Chondrocyte (in vitro differentiated cells): ENCODE data around the gene TMEM120B. TPM values are rescaled to one million over a fixed set of nuclear protein-coding genes. Genes with fewer than 3 reads are reported as not detected.
A peak's percentile ranks its signal among the peaks of the same experiment; 100 is the strongest.

Experiments
- DNase-seq: peaks from one replicate; pipeline ENCODE4 v3.0.0; 2021; ENCODE audit warnings: mixed read lengths, low spot score
- H3K27ac Mint-ChIP-seq: one replicate; pipeline ENCODE4 v1.8.0; 2021; ENCODE audit warnings: mild to moderate bottlenecking, moderate library complexity, mixed read lengths; ENCODE audit not compliant: unreplicated experiment
- H3K27me3 Mint-ChIP-seq: 2 replicates; pipeline ENCODE4 v1.8.0; 2021; ENCODE audit warnings: low read depth, mixed read lengths
- H3K36me3 Mint-ChIP-seq: 2 replicates; pipeline ENCODE4 v1.8.0; 2021; ENCODE audit warnings: low read depth, mixed read lengths
- H3K4me1 Mint-ChIP-seq: 2 replicates; pipeline ENCODE4 v1.8.0; 2021; ENCODE audit warnings: low read depth, mild to moderate bottlenecking, mixed read lengths
- H3K4me3 Mint-ChIP-seq: one replicate; pipeline ENCODE4 v1.8.0; 2021; ENCODE audit warnings: mild to moderate bottlenecking, moderate library complexity, mixed read lengths; ENCODE audit not compliant: unreplicated experiment
- H3K9me3 Mint-ChIP-seq: 2 replicates; pipeline ENCODE4 v1.8.0; 2021; ENCODE audit warnings: low read depth, mixed read lengths
- CTCF ChIP-seq: fragments of 200-600 bp; sonication (generic); IDR thresholded peaks from 2 replicates; pipeline ENCODE4 v1.5.0; 2021; ENCODE audit warnings: antibody characterized with exemption, mild to moderate bottlenecking, moderate library complexity
- total RNA-seq: library from RNA; stranded (reverse); gene quantifications from 3 replicates; pipeline ENCODE4 v1.2.1, GENCODE V29; 2021

The TMEM120B gene
- total RNA-seq, 1 donor from 2014 or later, result 15.3 TPM

DNA sequence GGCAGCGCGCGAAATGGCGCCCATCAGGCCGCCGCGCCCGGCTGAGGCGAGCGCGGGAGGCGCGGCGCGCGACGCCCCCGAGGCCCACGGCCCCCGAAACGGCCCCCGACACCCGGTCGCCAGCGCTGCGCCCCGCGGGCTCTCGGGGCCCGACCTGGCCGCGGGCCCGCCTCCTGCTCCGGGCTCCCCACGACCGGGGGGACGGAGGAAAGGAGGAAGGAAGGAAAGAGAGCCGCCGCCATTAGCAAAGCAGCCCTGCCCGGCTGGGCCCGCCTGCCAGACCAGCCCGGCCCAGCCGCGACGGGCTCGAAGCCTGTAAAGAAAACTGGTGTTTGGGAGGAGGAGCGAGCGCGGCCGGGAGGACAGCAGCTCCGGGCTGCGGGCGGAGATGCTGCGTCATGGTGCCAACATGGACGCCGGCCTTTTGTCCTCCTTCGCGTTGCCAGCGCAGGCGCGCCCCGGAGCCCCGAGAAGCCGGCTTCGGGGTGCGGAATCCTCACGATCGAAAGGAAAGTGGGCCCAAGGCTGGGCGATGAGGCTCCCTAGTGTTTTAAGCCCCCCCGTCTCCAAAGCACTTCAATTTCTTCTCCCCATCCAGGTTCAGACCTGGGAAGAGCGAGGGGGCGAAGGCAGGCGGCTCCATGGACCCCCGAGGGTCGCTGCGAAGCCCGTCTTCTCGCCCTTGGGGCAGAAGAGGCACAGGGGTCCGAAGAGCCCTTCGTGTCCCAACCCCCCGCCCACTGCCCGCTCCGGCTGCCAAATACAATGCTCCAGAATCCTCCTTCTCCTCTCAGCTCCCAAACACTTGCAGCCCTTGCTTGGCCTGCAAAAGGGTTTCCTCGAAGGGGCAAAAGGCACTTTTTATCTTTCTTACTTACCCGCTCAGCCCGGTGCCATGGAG lies 88.4 kb downstream of the TMEM120B start:
- peaks cover 48% of the 10 kb centered on the region for H3K4me1 Mint-ChIP-seq
- no peaks in the 10 kb centered on the region for H3K9me3 Mint-ChIP-seq
- no peak for DNase-seq
- no peaks in the 10 kb centered on the region for H3K27me3 Mint-ChIP-seq
- peak overlapping the region; percentile 78 for H3K4me3 Mint-ChIP-seq
- no peak for TF ChIP-seq CTCF
- peak overlapping the region; percentile 100 for H3K27ac Mint-ChIP-seq
- peaks cover 4% of the 10 kb centered on the region for H3K36me3 Mint-ChIP-seq

DNA sequence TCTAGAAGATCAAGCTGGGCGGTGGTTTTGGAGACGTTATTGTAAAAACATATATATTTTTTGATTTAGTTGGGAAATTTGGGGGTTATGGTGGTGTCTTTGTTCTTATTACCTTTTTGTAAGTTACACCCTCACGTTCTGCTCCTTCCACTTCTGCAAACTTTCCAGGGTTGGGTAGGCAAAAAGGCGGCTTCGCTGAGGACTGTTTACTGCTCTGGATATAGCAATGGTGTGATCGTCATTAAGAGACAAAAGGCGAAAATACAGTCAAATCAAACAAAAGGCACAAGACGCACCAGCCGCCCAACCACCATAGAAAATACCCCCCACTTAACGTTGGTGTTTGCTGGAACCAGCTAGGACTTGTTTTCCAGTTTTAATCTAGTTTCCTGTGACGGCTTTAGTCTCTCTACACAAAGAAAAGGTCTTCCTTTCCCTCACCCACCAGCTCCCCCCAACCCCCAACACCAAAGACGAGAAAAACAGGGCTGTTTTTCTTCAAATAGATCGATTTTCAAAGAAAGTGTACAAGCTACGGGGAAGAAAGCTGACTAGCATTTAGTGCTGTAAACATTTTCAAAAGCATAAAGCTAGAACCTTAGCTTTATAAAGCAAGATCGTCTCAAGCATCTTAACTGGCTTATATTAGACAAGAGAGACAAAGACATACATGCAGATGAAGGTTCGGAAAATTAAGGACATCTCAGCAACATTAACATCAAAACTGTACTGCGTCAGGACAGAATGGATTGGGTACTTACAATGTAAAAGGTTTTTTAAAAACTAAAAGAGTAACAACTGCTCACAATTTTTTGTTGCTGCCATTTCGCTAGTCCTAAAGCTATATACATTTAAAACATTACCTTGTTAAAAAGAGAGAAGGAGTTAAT lies 89.3 kb downstream of the TMEM120B start:
- no peak for DNase-seq
- peak overlapping the region; percentile 100 for H3K27ac Mint-ChIP-seq
- H3K4me1 Mint-ChIP-seq, result peaks cover 48% of the 10 kb centered on the region
- H3K4me3 Mint-ChIP-seq, result peak overlapping the region; percentile 78
- H3K9me3 Mint-ChIP-seq, result no peaks in the 10 kb centered on the region
- no peak for TF ChIP-seq CTCF
- peaks cover 4% of the 10 kb centered on the region for H3K36me3 Mint-ChIP-seq
- no peaks in the 10 kb centered on the region for H3K27me3 Mint-ChIP-seq

- Mint-ChIP-seq H3K4me1 (peaks cover 43% of the 10 kb centered on the region), H3K4me3 (peak overlapping the region; percentile 78), H3K27ac (peak overlapping the region; percentile 100), H3K9me3 (no peaks in the 10 kb centered on the region), H3K27me3 (no peaks in the 10 kb centered on the region), H3K36me3 (peaks cover 6% of the 10 kb centered on the region)
- no peak for DNase-seq
- TF ChIP-seq CTCF, result no peak
Observed at GRCh38 chr12:121802485-121802842, 89.9 kb downstream of the TMEM120B start.

DNA sequence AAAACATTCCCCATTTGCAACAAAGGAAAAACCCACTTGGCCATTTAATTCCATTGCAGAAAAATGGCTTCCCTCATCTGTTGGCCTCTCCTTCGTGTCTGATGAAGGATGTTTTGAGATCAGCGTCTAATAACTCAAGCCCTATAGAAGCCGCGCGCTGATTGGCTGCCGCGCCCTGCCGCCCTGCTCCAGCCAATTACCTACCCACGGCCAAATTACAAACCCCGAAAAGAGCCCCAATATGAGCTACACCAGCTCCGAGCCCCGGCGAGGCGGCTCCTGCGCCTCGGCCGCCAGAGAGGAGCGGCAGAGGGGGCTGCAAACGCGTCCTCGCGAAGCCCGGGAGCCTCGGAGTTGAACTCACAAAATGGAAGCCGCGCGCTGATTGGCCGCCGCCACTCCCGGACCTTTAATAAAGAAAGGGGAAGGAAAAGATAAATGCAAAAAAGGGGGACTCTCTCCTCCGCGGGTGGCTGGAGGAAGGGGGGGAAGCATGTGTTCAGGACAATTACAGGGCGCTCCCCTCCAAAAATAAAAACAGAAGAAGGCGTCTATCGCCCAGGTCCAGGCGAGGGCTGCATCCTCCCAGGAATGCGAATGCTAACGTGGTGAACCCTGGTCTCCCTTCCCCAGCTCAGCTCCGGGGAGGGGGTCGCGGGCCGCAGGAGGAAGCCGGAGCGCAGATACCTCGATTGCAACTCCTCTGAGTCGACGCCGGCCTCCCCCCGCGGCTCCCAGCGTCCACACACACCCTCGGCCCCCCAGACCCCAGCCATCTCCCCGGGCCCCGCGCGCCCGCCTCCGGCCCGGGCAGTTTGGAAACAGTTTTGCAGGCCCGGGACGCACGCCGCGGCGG lies 90.5 kb downstream of the TMEM120B start:
- Mint-ChIP-seq H3K4me3 (peak overlapping the region; percentile 78), H3K27ac (peak overlapping the region; percentile 100), H3K36me3 (peaks cover 6% of the 10 kb centered on the region), H3K9me3 (no peaks in the 10 kb centered on the region), H3K27me3 (no peaks in the 10 kb centered on the region), H3K4me1 (peaks cover 36% of the 10 kb centered on the region)
- DNase-seq, result no peak
- no peak for TF ChIP-seq CTCF
